ENCODE measurements around the gene RAD23A. TPM values are rescaled to one million over a fixed set of nuclear protein-coding genes. Genes with fewer than 3 reads are reported as not detected.

RAD23A gene
- total and polyA plus RNA-seq, 2 of the 4 experiments (the other 2 are of a cell fraction) = 54.3 to 67.8 TPM

DNA sequence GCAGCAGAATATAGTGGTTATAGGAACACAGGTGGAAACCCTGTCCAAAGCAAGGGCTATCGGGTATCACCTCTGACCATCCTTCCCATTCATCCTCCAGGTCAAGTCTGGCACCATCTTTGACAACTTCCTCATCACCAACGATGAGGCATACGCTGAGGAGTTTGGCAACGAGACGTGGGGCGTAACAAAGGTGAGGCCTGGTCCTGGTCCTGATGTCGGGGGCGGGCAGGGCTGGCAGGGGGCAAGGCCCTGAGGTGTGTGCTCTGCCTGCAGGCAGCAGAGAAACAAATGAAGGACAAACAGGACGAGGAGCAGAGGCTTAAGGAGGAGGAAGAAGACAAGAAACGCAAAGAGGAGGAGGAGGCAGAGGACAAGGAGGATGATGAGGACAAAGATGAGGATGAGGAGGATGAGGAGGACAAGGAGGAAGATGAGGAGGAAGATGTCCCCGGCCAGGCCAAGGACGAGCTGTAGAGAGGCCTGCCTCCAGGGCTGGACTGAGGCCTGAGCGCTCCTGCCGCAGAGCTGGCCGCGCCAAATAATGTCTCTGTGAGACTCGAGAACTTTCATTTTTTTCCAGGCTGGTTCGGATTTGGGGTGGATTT lies 2.1 kb upstream of the RAD23A start:
- in situ Hi-C loops (cut with MboI; ENCODE audit: low sequenced_read_pairs) = no loop called here
- peaks cover 14% of the 10 kb centered on the region for H3K4me1 ChIP-seq (ENCODE audit: control insufficient read depth, insufficient read depth, low read length)
- dilution Hi-C loops (cut with HindIII; ENCODE audit: low sequenced_read_pairs, unreplicated experiment) = no loop called here
- WGBS, 2 experiments (ENCODE audit: extremely low coverage in 2 of 2, insufficient read length in 1 of 2) = 97% methylated on average over 7 of the region's 18 CpGs; no CpG with 5 or more reads in 1 of the 2 experiments
- H2BK5ac ChIP-seq (ENCODE audit: low read depth, low read length, poor library complexity, severe bottlenecking) = no peak overlapping the region
- intact Hi-C loops (cut with micrococcal nuclease) = no loop called here
- CTCF ChIA-PET = no interaction called here
- peak overlapping the region; percentile 23; the same call in 1 of the 2 replicates for H2AK5ac ChIP-seq (ENCODE audit: low read depth, low read length)
- no peak overlapping the region for H2BK120ac ChIP-seq (ENCODE audit: low read depth, low read length)
- H4K91ac ChIP-seq (ENCODE audit: insufficient read depth, low read depth, low read length) = no peak overlapping the region
- H3K9ac ChIP-seq (ENCODE audit: low read depth, low read length) = no peak overlapping the region
- POLR2A ChIA-PET (ENCODE audit: unreplicated experiment) = interaction anchor here (0.7 kb wide), 1 partner anchor 62 kb away, joined by 6 read pairs; the partner anchor contains the start of gene DNASE2
- H4K8ac ChIP-seq (ENCODE audit: low read depth in 2 of 2, low read length in 2 of 2) = no peak overlapping the region
- no peaks in the 10 kb centered on the region for H3K9me3 ChIP-seq (ENCODE audit: control insufficient read depth, insufficient read depth, low read length)
- H3K36me3 ChIP-seq (ENCODE audit: control insufficient read depth, insufficient read depth, low read length) = peaks cover 57% of the 10 kb centered on the region
- peaks cover 22% of the 10 kb centered on the region for H3K9me1 ChIP-seq (ENCODE audit: insufficient read depth, low read length)
- TF ChIP-seq, protein P1, sequence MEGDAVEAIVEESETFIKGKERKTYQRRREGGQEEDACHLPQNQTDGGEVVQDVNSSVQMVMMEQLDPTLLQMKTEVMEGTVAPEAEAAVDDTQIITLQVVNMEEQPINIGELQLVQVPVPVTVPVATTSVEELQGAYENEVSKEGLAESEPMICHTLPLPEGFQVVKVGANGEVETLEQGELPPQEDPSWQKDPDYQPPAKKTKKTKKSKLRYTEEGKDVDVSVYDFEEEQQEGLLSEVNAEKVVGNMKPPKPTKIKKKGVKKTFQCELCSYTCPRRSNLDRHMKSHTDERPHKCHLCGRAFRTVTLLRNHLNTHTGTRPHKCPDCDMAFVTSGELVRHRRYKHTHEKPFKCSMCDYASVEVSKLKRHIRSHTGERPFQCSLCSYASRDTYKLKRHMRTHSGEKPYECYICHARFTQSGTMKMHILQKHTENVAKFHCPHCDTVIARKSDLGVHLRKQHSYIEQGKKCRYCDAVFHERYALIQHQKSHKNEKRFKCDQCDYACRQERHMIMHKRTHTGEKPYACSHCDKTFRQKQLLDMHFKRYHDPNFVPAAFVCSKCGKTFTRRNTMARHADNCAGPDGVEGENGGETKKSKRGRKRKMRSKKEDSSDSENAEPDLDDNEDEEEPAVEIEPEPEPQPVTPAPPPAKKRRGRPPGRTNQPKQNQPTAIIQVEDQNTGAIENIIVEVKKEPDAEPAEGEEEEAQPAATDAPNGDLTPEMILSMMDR (conservative IDR thresholded peaks at IDR 0.05; ENCODE audit: low read depth, low read length) = no peak
- H2AK9ac ChIP-seq (replicated peaks; ENCODE audit: low read depth, low read length, poor library complexity) = peak overlapping the region; percentile 17
- H3K56ac ChIP-seq (ENCODE audit: extremely low read depth, insufficient read depth, low read length) = no peak overlapping the region
- ATAC-seq (ENCODE audit: low read depth) = no peak
- no peaks in the 10 kb centered on the region for H3K27me3 ChIP-seq (ENCODE audit: control insufficient read depth, insufficient read depth, low read length)
- H3K4ac ChIP-seq (ENCODE audit: low read depth, low read length) = no peak overlapping the region
- H3K23ac ChIP-seq (ENCODE audit: low read depth, low read length) = no peak overlapping the region
- no peak overlapping the region for H2BK15ac ChIP-seq (ENCODE audit: low read depth, low read length)
- no peak overlapping the region for H4K5ac ChIP-seq (ENCODE audit: low read depth, low read length)
- H2BK20ac ChIP-seq (ENCODE audit: low read depth, low read length) = no peak overlapping the region
- no peak for DNase-seq
- H3K79me1 ChIP-seq (ENCODE audit: low read depth in 1 of 2, low read length in 2 of 2) = peaks cover 22 to 72% of the 10 kb centered on the region in 2 experiments
- no TSS peak for BruUV-seq (replicated peaks)
- no peak overlapping the region for H3K4me3 ChIP-seq (ENCODE audit: insufficient read depth, low read depth, low read length)
- no peak overlapping the region; the same call in 1 of the 2 replicates for H3K27ac ChIP-seq (ENCODE audit: insufficient read depth, low read length)
- peaks cover 75% of the 10 kb centered on the region for H4K20me1 ChIP-seq (ENCODE audit: insufficient read depth, low read length)
- 0 out of 2 replicates have a peak overlapping the region, but pooled peaks have one; percentile 35 for H3K14ac ChIP-seq (replicated peaks; ENCODE audit: low read depth, low read length)
- H3K4me2 ChIP-seq (ENCODE audit: low read depth, low read length) = no peak overlapping the region
- H3K18ac ChIP-seq (ENCODE audit: low read depth, low read length) = no peak overlapping the region
- no peak overlapping the region for H2AFZ ChIP-seq (replicated peaks; ENCODE audit: low read length, poor library complexity)

All from IMR-90 (cell line).